Lung (tissue), 12 donors: Measurements from ENCODE around the gene SFXN5. TPM values are rescaled to one million over a fixed set of nuclear protein-coding genes. Genes with fewer than 3 reads are reported as not detected.
A peak's percentile ranks its signal among the peaks of the same experiment; 100 is the strongest.

Source experiments
- ATAC-seq: fragments of 200-7000 bp; cut with Tn5 transposase; one replicate; pipeline ENCODE4 v1.9.1; 2020; ENCODE audit warnings: moderate number of reproducible peaks; ENCODE audit not compliant: insufficient read depth, low FRiP score
- DNase-seq, 3 donors: peaks; one replicate each; pipeline ENCODE4 v3.0.0-alpha.2; 2013 to 2017
- H3K27ac ChIP-seq, 2 donors: one replicate each; pipeline ENCODE4 v1.5.1; 2013; ENCODE audit warnings: mild to moderate bottlenecking in 2 of 2, moderate library complexity in 2 of 2, control low read depth in 1 of 2, inconsistent platforms in 1 of 2, low read depth in 1 of 2, low read length in 1 of 2
- H3K27me3 ChIP-seq, 3 donors: one replicate each; pipeline ENCODE4 v1.5.1; 2013; ENCODE audit warnings: low read length in 2 of 3; ENCODE audit not compliant: control insufficient read depth in 3 of 3, insufficient read depth in 3 of 3
- H3K36me3 ChIP-seq, 4 donors: one replicate each; pipeline ENCODE4 v1.5.1; 2013; ENCODE audit warnings: low read length in 4 of 4, mild to moderate bottlenecking in 1 of 4, moderate library complexity in 1 of 4; ENCODE audit not compliant: control insufficient read depth in 4 of 4, insufficient read depth in 4 of 4
- H3K4me1 ChIP-seq, 5 donors: one replicate each; pipeline ENCODE4 v1.5.1; 2013; ENCODE audit warnings: low read length in 5 of 5, mild to moderate bottlenecking in 2 of 5, moderate library complexity in 1 of 5; ENCODE audit not compliant: control insufficient read depth in 5 of 5, insufficient read depth in 5 of 5
- H3K4me3 ChIP-seq: one replicate; pipeline ENCODE4 v1.5.1; 2013; ENCODE audit warnings: mild to moderate bottlenecking, control low read depth, moderate library complexity
- H3K9ac ChIP-seq, 2 donors: one replicate each; pipeline ENCODE4 v1.5.1; 2013; ENCODE audit warnings: low read length in 2 of 2, control low read depth in 1 of 2; ENCODE audit not compliant: insufficient read depth in 1 of 2
- H3K9me3 ChIP-seq, 4 donors: one replicate each; pipeline ENCODE4 v1.5.1; 2013; ENCODE audit warnings: low read length in 3 of 4, mild to moderate bottlenecking in 1 of 4, moderate library complexity in 1 of 4; ENCODE audit not compliant: control insufficient read depth in 4 of 4, insufficient read depth in 3 of 4
- CTCF ChIP-seq: IDR thresholded peaks from 2 replicates; pipeline ENCODE4 v1.5.1; 2012; ENCODE audit warnings: mild to moderate bottlenecking; ENCODE audit errors: control extremely low read depth, extremely low read depth
- WGBS, 2 donors: extraction: QIAGEN DNeasy Blood & Tissue Kit; methylation state at CpG; one replicate each; pipeline ENCODE4 v1.1.7; 2013; 5-methylcytosine and 5-hydroxymethylcytosine counted together
- polyA plus RNA-seq, 2 donors: library from polyadenylated mRNA; stranded (reverse); fragments of 200-250 nt; gene quantifications; one replicate each; pipeline ENCODE4 v1.2.1, GENCODE V29; 2013
- total RNA-seq, 2 donors: library from RNA; depleted of rRNA in 1 of 2; stranded (reverse); fragments of >200 nt in 1 of 2; gene quantifications; one replicate each; pipeline ENCODE4 v1.2.1, GENCODE V29; 2014 to 2021
- donor health status: control.
- donor health status: control.
- donor health status: Bipolar disorder and iron deficiency.
- donor health status: healthy.
- donor health status: DM: yes; HTN: yes; CAD: no.

SFXN5 gene
- total and polyA plus RNA-seq, 4 donors, result 8.3 to 15.6 (median 9.6) TPM

GRCh38 chr2:72938455-72938854 is 133.1 kb downstream of the SFXN5 start:
- no peak for TF ChIP-seq CTCF
- H3K4me1 ChIP-seq, result no peaks in the 10 kb centered on the region
- no peak overlapping the region for H3K4me3 ChIP-seq
- no peaks in the 10 kb centered on the region for H3K27me3 ChIP-seq
- ATAC-seq, result no peak
- 65 to 80% methylated on average over 5 of the region's 5 CpGs for WGBS, 2 donors
- H3K9me3 ChIP-seq, result no peaks in the 10 kb centered on the region
- H3K27ac ChIP-seq, result no peak overlapping the region
- DNase-seq, result no peak
- H3K9ac ChIP-seq, result no peak overlapping the region
- no peaks in the 10 kb centered on the region for H3K36me3 ChIP-seq

DNA sequence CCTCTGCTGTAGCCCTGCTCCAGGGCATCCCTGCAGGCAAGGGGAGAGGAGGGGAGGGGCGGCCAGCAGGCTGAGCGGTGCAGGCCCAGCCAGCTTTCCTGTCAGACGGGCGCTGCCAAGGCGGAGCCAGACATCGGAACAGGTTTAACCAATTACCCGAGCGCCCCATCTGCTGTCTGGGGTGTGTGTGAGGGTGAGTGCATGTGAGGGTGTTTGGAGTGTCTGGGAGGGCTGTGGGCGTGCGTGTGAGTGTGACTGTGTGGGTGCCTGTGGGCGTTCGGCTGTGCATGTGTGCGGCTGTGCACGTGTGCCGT is 134.2 kb downstream of the SFXN5 start:
- Histone ChIP-seq H3K4me1 (no peaks in the 10 kb centered on the region), H3K36me3 (no peaks in the 10 kb centered on the region), H3K27ac (no peak overlapping the region), H3K9ac (no peak overlapping the region), H3K4me3 (no peak overlapping the region), H3K9me3 (no peaks in the 10 kb centered on the region), H3K27me3 (no peaks in the 10 kb centered on the region)
- DNase-seq, result peak in 1 of 3 donors; percentile 38
- ATAC-seq, result no peak
- no peak for TF ChIP-seq CTCF
- 62 to 92% methylated on average over 15 of the region's 15 CpGs for WGBS, 2 donors

DNA sequence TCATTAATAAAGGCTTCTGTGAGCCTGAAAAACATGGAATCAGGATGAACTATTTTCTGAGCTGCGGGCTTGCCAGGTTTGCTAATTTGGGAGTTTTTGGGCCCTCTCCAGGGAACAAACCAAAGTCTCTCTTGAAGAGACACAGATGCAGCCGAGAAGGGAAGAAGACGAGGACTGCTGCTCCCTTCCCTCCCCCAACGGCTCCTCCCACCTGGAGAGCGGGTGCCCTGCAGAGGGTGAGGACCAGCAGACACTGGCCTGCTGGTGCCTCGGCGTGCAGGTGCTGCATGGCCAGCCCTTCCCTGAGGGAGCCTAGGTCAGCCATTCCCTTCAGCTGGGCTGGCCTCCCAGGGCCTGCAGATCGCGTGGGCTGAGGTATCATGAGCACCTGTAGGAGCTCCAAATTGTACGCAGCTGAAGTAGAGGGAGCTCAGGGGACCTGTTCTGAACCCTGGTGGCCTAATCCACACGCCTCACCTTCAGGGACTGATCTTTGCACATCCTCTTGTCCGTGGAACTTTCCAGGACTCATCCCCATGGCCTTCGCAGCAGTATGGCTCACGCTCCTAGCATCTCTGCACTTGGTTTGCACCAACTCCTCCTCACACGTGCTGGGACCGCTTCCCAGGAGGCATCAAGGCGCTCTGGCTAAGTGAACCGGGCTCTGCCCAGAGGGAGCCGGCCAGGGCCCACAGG is 134.7 kb downstream of the SFXN5 start:
- Histone ChIP-seq H3K4me3 (no peak overlapping the region), H3K9ac (no peak overlapping the region), H3K9me3 (no peaks in the 10 kb centered on the region), H3K4me1 (peaks cover 0 to 5% (median 0%) of the 10 kb centered on the region in 5 donors), H3K27me3 (no peaks in the 10 kb centered on the region), H3K27ac (no peak overlapping the region), H3K36me3 (no peaks in the 10 kb centered on the region)
- TF ChIP-seq CTCF, result no peak
- ATAC-seq, result no peak
- 66 to 82% methylated on average over 19 of the region's 19 CpGs for whole genome bisulfite sequencing, 2 donors
- DNase-seq, result no peak

DNA sequence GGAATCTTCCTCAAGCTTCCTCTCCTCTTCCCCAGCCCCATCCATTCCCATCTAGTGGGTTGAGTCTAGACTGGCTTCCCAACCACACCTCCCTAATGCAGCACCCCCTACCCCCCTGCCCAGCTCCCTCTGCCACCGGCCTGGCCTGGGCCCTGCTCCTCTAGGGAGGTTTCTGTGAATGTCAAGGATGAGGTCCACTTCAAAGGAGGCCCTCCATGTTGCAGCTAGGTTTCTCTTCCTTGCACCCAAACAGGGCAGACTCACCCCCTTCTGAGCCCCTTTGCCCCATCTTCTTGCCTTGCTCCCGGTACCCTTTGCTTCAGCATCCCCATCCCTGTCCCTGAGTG is 135.9 kb downstream of the SFXN5 start:
- H3K27ac ChIP-seq, result no peak overlapping the region
- H3K4me3 ChIP-seq, result no peak overlapping the region
- 91 to 96% methylated on average over 2 of the region's 2 CpGs for WGBS, 2 donors
- no peak overlapping the region for H3K9ac ChIP-seq
- peaks cover 0 to 5% (median 0%) of the 10 kb centered on the region in 5 donors for H3K4me1 ChIP-seq
- no peak for ATAC-seq
- no peaks in the 10 kb centered on the region for H3K9me3 ChIP-seq
- no peaks in the 10 kb centered on the region for H3K36me3 ChIP-seq
- H3K27me3 ChIP-seq, result peaks cover 0 to under 1% (median 0%) of the 10 kb centered on the region in 3 donors
- DNase-seq, result no peak
- no peak for TF ChIP-seq CTCF
